CD4-positive, alpha-beta T cell treated with Interleukin-21 for 1 hour (primary cell): ENCODE measurements around the gene GPR162.
A peak's percentile ranks its signal among the peaks of the same experiment; 100 is the strongest.

ENCODE experiments used
- DNase-seq: peaks from one replicate; pipeline ENCODE4 v3.0.0-alpha.2; 2020

Gene GPR162

GRCh38 chr12:6837370-6838060 lies 15.9 kb downstream of the GPR162 start:
- no peak for DNase-seq

GRCh38 chr12:6838854-6839253 lies 17.2 kb downstream of the GPR162 start:
- DNase-seq: no peak

GRCh38 chr12:6839482-6840201 lies 18.0 kb downstream of the GPR162 start:
- DNase-seq: no peak

GRCh38 chr12:6840330-6840729 lies 18.7 kb downstream of the GPR162 start:
- no peak for DNase-seq

GRCh38 chr12:6840761-6841515 lies 19.3 kb downstream of the GPR162 start, which contains the start of gene GNB3:
Gene GNB3 (plus strand): TSS chr12:6840925. CDS start chr12:6841288, 363 bp downstream.
- DNase-seq: no peak

GRCh38 chr12:6842075-6842474 lies 20.5 kb downstream of the GPR162 start:
- no peak for DNase-seq

GRCh38 chr12:6843118-6843902 lies 21.7 kb downstream of the GPR162 start:
- DNase-seq: no peak

- DNase-seq: no peak
These were observed 23.8 kb downstream of the GPR162 start for GRCh38 chr12:6845395-6845794.

- no peak for DNase-seq
These were observed 24.8 kb downstream of the GPR162 start for GRCh38 chr12:6846316-6846869.

GRCh38 chr12:6847676-6848075 lies 26.1 kb downstream of the GPR162 start:
- DNase-seq: no peak

GRCh38 chr12:6849427-6849826 lies 27.8 kb downstream of the GPR162 start:
- DNase-seq: no peak

GRCh38 chr12:6849976-6850560 lies 28.4 kb downstream of the GPR162 start:
- no peak for DNase-seq

- DNase-seq: no peak
These were observed 29.2 kb downstream of the GPR162 start for GRCh38 chr12:6850796-6851152.

GRCh38 chr12:6851153-6851920 lies 29.7 kb downstream of the GPR162 start, which contains the start of gene CDCA3:
Gene CDCA3 (minus strand): TSS chr12:6851286. CDS start chr12:6850952, 334 bp downstream.
- DNase-seq: peak; percentile 97

- peak; percentile 99 for DNase-seq
These were observed 30.5 kb downstream of the GPR162 start, which contains the start of gene USP5 for GRCh38 chr12:6851921-6852650. Gene USP5 (plus strand): TSS chr12:6852150. CDS start chr12:6852180, 30 bp downstream.

GRCh38 chr12:6852651-6853354 lies 31.2 kb downstream of the GPR162 start:
- DNase-seq: peak; percentile 73

- DNase-seq: no peak
These were observed 32.0 kb downstream of the GPR162 start for GRCh38 chr12:6853626-6854025.

GRCh38 chr12:6854036-6854435 lies 32.4 kb downstream of the GPR162 start:
- DNase-seq: no peak

GRCh38 chr12:6855322-6855721 lies 33.7 kb downstream of the GPR162 start:
- no peak for DNase-seq

GRCh38 chr12:6858799-6859198 lies 37.2 kb downstream of the GPR162 start:
- no peak for DNase-seq
